Testis (tissue), 3 donors: ENCODE results near the gene ATAD3B. TPM values are rescaled to one million over a fixed set of nuclear protein-coding genes. Genes with fewer than 3 reads are reported as not detected.
"Not testable (repeated sequence)": the region's sequence is repeated elsewhere in the genome, so short reads cannot be mapped to it uniquely, and the experiment has no call there.

Source experiments
- DNase-seq: peaks from one replicate; pipeline ENCODE4 v3.0.0-alpha.2; 2019
- H3K27ac ChIP-seq, 2 donors: fragments of 200-600 bp; sonication (generic); one replicate each; pipeline ENCODE4 v1.5.1; 2019
- H3K27me3 ChIP-seq: fragments of 200-600 bp; sonication (generic); one replicate; pipeline ENCODE4 v1.5.1; 2019
- H3K36me3 ChIP-seq: fragments of 200-600 bp; sonication (generic); one replicate; pipeline ENCODE4 v1.5.1; 2017; ENCODE audit warnings: low read depth; ENCODE audit errors: missing control alignments
- H3K4me1 ChIP-seq: fragments of 200-600 bp; sonication (generic); one replicate; pipeline ENCODE4 v1.5.1; 2019
- H3K4me3 ChIP-seq, 2 donors: fragments of 200-600 bp; sonication (generic); one replicate each; pipeline ENCODE4 v1.5.1; 2017 to 2019
- H3K9me3 ChIP-seq: fragments of 200-600 bp; sonication (generic); one replicate; pipeline ENCODE4 v1.5.1; 2017
- POLR2A ChIP-seq: fragments of 450-650 bp; IDR thresholded peaks from one replicate; pipeline ENCODE4 v1.6.1; 2017; ENCODE audit warnings: antibody characterized with exemption, mild to moderate bottlenecking, moderate library complexity
- WGBS, 2 donors: methylation state at CpG; one replicate each; pipeline ENCODE4 v1.1.5; 2018; 5-methylcytosine and 5-hydroxymethylcytosine counted together
- intact Hi-C: fragments of 100-400 bp; cut with DNase I; formaldehyde crosslinking; loops from one replicate; pipeline ENCODE4 v1.15.1; 2023; ENCODE audit warnings: low total_unique reads
- polyA plus RNA-seq: library from polyadenylated mRNA; stranded (reverse); fragments of 350-450 nt; fragmentation: Illumina TruSeq; extraction: RNeasy Lipid Tissue Mini Kit (QIAGEN cat#74804); gene quantifications from one replicate; pipeline ENCODE4 v1.2.3, GENCODE V29; 2014; ENCODE audit warnings: low read depth, low replicate concordance; ENCODE audit not compliant: insufficient read depth
- total RNA-seq, 2 donors: library from RNA; depleted of rRNA; stranded (reverse); fragments of >200 nt; gene quantifications; one replicate each; pipeline ENCODE4 v1.2.3, GENCODE V29; 2016
- TF ChIP-seq, protein P1 (sequence below), 3 experiments: fragments of 450-650 bp in 2 of 3; fragments of 200-600 bp in 1 of 3; sonication (generic) in 1 of 3; IDR thresholded peaks; one replicate each; pipeline ENCODE4 v1.5.1; 2016 to 2019; ENCODE audit warnings: antibody characterized with exemption in 3 of 3, mild to moderate bottlenecking in 2 of 3, moderate library complexity in 1 of 3

Gene ATAD3B
- total and polyA plus RNA-seq, 3 donors from 2014 or later: 19.1 to 55.6 (median 46.3) TPM

DNA sequence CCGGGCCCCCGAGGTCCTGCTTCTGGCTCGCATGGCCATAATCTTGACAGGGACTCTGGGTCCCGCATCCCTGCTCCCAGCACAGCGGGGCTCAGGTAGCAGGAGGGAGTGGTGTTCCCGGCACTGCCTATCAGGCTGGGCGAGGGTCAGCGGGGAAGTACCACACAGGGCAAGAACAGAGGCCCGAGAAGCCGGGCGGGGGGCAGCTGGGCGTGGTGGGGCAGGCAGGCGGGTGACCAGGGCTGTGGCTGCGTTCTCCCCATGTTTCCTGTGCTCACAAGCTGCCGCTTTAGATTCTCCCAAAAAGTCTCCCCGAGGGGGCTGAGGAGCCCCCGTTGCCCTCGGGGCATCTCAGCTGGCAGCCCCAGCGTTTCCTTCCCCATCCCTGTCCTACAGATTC is 18.3 kb downstream of the ATAD3B start:
- 95% methylated on average over 15 to 19 of the region's 19 CpGs for WGBS, 2 donors
- Histone ChIP-seq H3K4me1 (no peaks in the 10 kb centered on the region), H3K27me3 (no peaks in the 10 kb centered on the region), H3K36me3 (no peaks in the 10 kb centered on the region), H3K9me3 (no peaks in the 10 kb centered on the region), H3K4me3 (no peak overlapping the region), H3K27ac (no peak overlapping the region)
- TF ChIP-seq, protein P1, sequence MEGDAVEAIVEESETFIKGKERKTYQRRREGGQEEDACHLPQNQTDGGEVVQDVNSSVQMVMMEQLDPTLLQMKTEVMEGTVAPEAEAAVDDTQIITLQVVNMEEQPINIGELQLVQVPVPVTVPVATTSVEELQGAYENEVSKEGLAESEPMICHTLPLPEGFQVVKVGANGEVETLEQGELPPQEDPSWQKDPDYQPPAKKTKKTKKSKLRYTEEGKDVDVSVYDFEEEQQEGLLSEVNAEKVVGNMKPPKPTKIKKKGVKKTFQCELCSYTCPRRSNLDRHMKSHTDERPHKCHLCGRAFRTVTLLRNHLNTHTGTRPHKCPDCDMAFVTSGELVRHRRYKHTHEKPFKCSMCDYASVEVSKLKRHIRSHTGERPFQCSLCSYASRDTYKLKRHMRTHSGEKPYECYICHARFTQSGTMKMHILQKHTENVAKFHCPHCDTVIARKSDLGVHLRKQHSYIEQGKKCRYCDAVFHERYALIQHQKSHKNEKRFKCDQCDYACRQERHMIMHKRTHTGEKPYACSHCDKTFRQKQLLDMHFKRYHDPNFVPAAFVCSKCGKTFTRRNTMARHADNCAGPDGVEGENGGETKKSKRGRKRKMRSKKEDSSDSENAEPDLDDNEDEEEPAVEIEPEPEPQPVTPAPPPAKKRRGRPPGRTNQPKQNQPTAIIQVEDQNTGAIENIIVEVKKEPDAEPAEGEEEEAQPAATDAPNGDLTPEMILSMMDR (IDR thresholded peaks at IDR 0.05): no peak
- no peak for TF ChIP-seq POLR2A
- intact Hi-C loops: no loop called here
- DNase-seq: no peak

DNA sequence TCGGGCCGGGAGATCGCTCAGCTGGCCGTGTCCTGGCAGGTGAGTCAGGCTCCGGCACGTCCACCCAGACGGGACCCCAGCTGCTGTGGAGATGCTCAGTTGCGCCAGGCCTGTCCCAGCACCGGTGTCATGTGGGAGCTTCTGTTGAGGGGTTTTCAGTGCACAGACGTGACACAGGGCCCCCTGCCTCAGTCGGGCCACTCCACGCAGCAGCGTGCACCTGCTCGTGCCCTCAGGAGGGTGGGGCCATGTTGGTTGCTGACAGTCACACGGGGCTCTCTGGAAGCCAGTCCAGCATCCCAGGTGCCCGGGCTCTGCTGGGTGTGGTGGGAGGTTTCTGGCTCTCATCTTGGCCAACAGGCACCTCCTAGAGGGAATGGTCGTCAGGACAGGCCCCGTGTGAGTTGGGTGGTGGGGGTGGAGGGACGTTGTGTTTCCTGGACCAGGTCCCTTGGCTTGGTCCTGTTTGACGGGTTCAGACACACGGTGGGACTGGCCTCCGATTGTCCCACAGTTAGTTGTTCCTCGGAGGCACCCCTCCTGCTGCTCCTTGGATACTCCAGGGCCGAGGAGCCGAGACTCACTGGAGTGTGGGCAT is 19.2 kb downstream of the ATAD3B start:
- WGBS, 2 donors: 95 to 97% methylated on average over 12 to 23 of the region's 25 CpGs
- H3K27ac ChIP-seq: no peak overlapping the region
- no peaks in the 10 kb centered on the region for H3K36me3 ChIP-seq

DNA sequence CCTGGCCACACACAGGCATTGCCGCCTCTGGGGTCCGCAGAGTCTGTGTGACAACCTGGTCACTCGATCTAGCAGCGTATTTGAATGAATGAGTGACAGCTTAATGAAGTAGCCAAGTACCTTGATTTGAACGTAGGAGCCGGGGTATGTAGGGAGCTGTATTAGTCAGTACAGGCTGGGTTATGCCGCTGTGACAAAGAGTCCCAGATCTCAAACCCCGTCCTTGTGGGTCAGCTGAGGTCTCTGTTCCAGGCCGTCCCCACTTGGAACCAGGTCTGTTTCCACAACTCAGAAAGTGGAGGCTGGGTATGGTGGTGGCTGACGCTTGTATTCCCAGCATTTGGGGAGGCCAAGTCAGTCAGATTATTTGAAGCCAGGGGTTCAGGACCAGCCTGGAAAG is 20.0 kb downstream of the ATAD3B start:
- whole genome bisulfite sequencing, 2 donors: 96 to 97% methylated on average over 10 of the region's 10 CpGs

More for the DNA sequence above, 19.2 kb downstream of the ATAD3B start:
- intact Hi-C loops: no loop called here
- Histone ChIP-seq H3K9me3 (no peaks in the 10 kb centered on the region), H3K4me1 (no peaks in the 10 kb centered on the region), H3K27me3 (no peaks in the 10 kb centered on the region), H3K4me3 (no peak overlapping the region)
- DNase-seq: no peak
- no peak for TF ChIP-seq POLR2A
- TF ChIP-seq, protein P1 (IDR thresholded peaks at IDR 0.05): no peak

DNA sequence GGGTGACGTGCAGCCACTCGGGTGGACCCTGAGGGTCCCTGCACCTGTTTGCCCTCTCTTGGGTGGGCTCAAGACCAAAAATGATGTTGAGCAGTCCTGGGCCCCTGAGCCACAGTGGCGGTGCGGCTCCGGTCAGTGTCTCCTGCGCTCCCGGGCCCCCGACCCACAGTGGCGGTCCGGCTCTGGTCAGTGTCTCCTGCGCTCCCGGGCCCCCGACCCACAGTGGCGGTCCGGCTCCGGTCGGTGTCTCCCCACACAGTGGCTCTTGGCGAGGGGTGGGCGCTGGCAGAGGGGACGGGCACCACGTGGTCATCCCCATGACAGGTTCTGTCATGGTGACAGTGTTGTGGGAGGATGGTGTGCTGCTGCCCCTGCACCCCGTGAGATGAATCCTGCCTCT is 22.7 kb downstream of the ATAD3B start:
- H3K27ac ChIP-seq, intact Hi-C loops, H3K27me3 ChIP-seq, H3K9me3 ChIP-seq, H3K36me3 ChIP-seq, H3K4me1 ChIP-seq, DNase-seq, H3K4me3 ChIP-seq: not testable (repeated sequence)
- 98% methylated on average over 8 to 22 of the region's 22 CpGs for WGBS, 2 donors

More for the DNA sequence above, 20.0 kb downstream of the ATAD3B start:
- Histone ChIP-seq H3K4me1 (no peaks in the 10 kb centered on the region), H3K9me3 (no peaks in the 10 kb centered on the region), H3K27me3 (no peaks in the 10 kb centered on the region), H3K4me3 (no peak overlapping the region), H3K36me3 (no peaks in the 10 kb centered on the region), H3K27ac (no peak overlapping the region)
- DNase-seq: no peak
- intact Hi-C loops: no loop called here
- TF ChIP-seq, protein P1 (IDR thresholded peaks at IDR 0.05): no peak
- no peak for TF ChIP-seq POLR2A

DNA sequence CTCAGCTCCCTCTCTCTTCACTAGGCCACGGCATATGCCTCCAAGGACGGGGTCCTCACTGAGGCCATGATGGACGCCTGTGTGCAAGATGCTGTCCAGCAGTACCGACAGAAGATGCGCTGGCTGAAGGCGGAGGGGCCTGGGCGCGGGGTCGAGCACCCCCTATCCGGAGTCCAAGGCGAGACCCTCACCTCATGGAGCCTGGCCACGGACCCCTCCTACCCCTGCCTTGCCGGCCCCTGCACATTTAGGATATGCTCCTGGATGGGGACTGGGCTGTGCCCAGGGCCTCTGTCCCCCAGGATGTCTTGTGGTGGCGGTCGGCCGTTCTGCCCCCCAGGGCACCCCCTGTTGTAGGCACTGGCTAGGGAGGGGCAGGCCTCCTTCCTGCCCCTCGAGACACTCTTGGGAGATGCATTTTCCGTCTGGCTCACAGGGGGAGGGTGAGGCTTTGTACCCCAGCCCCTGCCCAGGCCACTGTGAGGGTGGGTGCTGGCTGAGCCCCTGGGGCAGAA is 24.0 kb downstream of the ATAD3B start:
- DNase-seq, H3K4me1 ChIP-seq, H3K9me3 ChIP-seq, intact Hi-C loops, H3K27ac ChIP-seq, H3K36me3 ChIP-seq, H3K27me3 ChIP-seq, H3K4me3 ChIP-seq: not testable (repeated sequence)
- 96 to 98% methylated on average over 7 to 18 of the region's 18 CpGs for WGBS, 2 donors

DNA sequence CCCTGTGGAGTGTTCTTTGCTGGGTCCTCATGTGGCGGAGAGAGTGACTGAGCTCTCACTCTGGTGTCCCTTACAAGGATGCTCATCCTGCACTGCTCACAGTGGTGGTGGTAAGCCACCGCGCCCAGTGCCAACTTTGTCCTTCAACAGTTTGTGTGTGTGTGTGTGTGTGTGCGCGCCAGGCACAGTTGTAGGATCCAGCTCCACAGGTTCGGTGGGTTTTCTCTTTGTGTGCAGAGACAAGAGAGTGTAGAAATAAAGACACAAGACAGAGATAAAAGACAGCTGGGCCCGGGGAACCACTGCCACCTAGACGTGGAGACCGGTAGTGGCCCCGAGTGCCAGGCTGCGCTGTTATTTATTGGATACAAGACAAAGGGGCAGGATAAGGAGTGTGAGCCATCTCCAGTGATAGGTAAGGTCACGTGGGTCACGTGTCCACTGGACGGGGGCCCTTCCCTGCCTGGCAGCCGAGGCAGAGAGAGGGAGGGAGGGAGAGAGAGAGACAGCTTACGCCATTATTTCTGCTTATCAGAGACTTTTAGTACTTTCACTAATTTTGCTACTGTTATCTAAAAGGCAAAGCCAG is 33.3 kb downstream of the ATAD3B start:
- H3K9me3 ChIP-seq, H3K27me3 ChIP-seq, H3K36me3 ChIP-seq, intact Hi-C loops, H3K4me3 ChIP-seq: not testable (repeated sequence)
- WGBS, 2 donors: 39 to 42% methylated on average over 12 to 16 of the region's 16 CpGs
- peaks cover 10% of the 10 kb centered on the region for H3K4me1 ChIP-seq
- peak; percentile 91 for DNase-seq
- H3K27ac ChIP-seq: peak overlapping the region; percentile 64 to 82
- TF ChIP-seq, protein P1 (IDR thresholded peaks at IDR 0.05): peak; percentile 62 to 89 (median 63)
